WTC11 (cell line): ENCODE measurements around the gene DDX39B. TPM values are rescaled to one million over a fixed set of nuclear protein-coding genes. Genes with fewer than 3 reads are reported as not detected.
A peak's percentile ranks its signal among the peaks of the same experiment; 100 is the strongest.

Source experiments
- ATAC-seq: fragments of 200-7000 bp; cut with Tn5 transposase; 2 replicates; pipeline ENCODE4 v1.10.0; 2021; ENCODE audit warnings: mild to moderate bottlenecking, moderate library complexity
- CTCF ChIA-PET: fragments of 300-600 bp; sonication (Branson Sonifier 250); formaldehyde crosslinking; loops from one replicate; lab custom pipeline; 2021; ENCODE audit warnings: antibody characterized with exemption; lab: Charles Lee
- POLR2A ChIA-PET: fragments of 350-600 bp; sonication (Branson Sonifier 250); formaldehyde crosslinking; loops from one replicate; lab custom pipeline; 2021; ENCODE audit warnings: antibody characterized with exemption; lab: Charles Lee
- DNase-seq: peaks from one replicate; pipeline ENCODE4 v3.0.0; 2021; ENCODE audit warnings: low spot score
- H3K27ac Mint-ChIP-seq: 2 replicates; pipeline ENCODE4 v1.8.0; 2021; ENCODE audit warnings: mixed read lengths
- H3K27me3 Mint-ChIP-seq: 2 replicates; pipeline ENCODE4 v1.8.0; 2021; ENCODE audit warnings: low read depth, mild to moderate bottlenecking, moderate library complexity, mixed read lengths
- H3K36me3 Mint-ChIP-seq: 2 replicates; pipeline ENCODE4 v1.8.0; 2021; ENCODE audit warnings: mixed read lengths
- H3K4me1 Mint-ChIP-seq: 2 replicates; pipeline ENCODE4 v1.8.0; 2022; ENCODE audit warnings: mixed read lengths
- H3K4me3 Mint-ChIP-seq: 2 replicates; pipeline ENCODE4 v1.8.0; 2021; ENCODE audit warnings: mild to moderate bottlenecking, moderate library complexity, mixed read lengths
- H3K9me3 Mint-ChIP-seq: 2 replicates; pipeline ENCODE4 v1.8.0; 2021; ENCODE audit warnings: mixed read lengths
- MXD4 ChIP-seq: fragments of 250-450 bp; sonication (Bioruptor Pico); IDR thresholded peaks from 2 replicates; pipeline ENCODE4 v1.8.0; 2021; ENCODE audit warnings: mild to moderate bottlenecking, moderate library complexity, borderline replicate concordance
- NFATC4 ChIP-seq: fragments of 250-450 bp; sonication (Bioruptor Pico); IDR thresholded peaks from 2 replicates; pipeline ENCODE4 v1.9.0; 2021; ENCODE audit warnings: mild to moderate bottlenecking
- NR2C2 ChIP-seq: sonication (generic); formaldehyde crosslinking; IDR thresholded peaks from 2 replicates; pipeline ENCODE4 v1.8.0; 2022; ENCODE audit warnings: mild to moderate bottlenecking, missing genetic modification reagents
- RORB ChIP-seq: fragments of 250-450 bp; sonication (Bioruptor Pico); IDR thresholded peaks from 2 replicates; pipeline ENCODE4 v1.9.0; 2021; ENCODE audit warnings: mild to moderate bottlenecking
- TCF7 ChIP-seq: sonication (generic); formaldehyde crosslinking; IDR thresholded peaks from 2 replicates; pipeline ENCODE4 v1.8.0; 2022; ENCODE audit warnings: mild to moderate bottlenecking, low read depth, missing genetic modification reagents, moderate library complexity
- ZNF219 ChIP-seq: sonication (generic); formaldehyde crosslinking; IDR thresholded peaks from 2 replicates; pipeline ENCODE4 v1.8.0; 2023; ENCODE audit warnings: missing genetic modification reagents, mild to moderate bottlenecking, borderline replicate concordance
- total RNA-seq: library from RNA; stranded (reverse); gene quantifications from 3 replicates; pipeline ENCODE4 v1.2.3, GENCODE V29; 2021
- TF ChIP-seq, protein P1 (sequence below): fragments of 250-450 bp; sonication (Bioruptor Pico); IDR thresholded peaks from 2 replicates; pipeline ENCODE4 v2.1.2; 2022; ENCODE audit warnings: mild to moderate bottlenecking, moderate library complexity
- TF ChIP-seq, protein P2 (sequence below): sonication (generic); formaldehyde crosslinking; IDR thresholded peaks from 2 replicates; pipeline ENCODE4 v1.8.1; 2023; ENCODE audit warnings: mild to moderate bottlenecking, moderate library complexity, missing genetic modification reagents
- TF ChIP-seq, protein P3 (sequence below): sonication (generic); formaldehyde crosslinking; IDR thresholded peaks from 2 replicates; pipeline ENCODE4 v1.8.0; 2022; ENCODE audit warnings: mild to moderate bottlenecking, missing genetic modification reagents
- TF ChIP-seq, protein P4 (sequence below): sonication (generic); formaldehyde crosslinking; IDR thresholded peaks from 2 replicates; pipeline ENCODE4 v1.8.0; 2023; ENCODE audit warnings: mild to moderate bottlenecking, missing genetic modification reagents
- TF ChIP-seq, protein P5 (sequence below): fragments of 250-450 bp; sonication (Bioruptor Pico); IDR thresholded peaks from 2 replicates; pipeline ENCODE4 v1.9.0; 2021; ENCODE audit warnings: moderate library complexity, mild to moderate bottlenecking, inconsistent platforms, borderline replicate concordance

DDX39B gene
- total RNA-seq, 1 experiment from 2014 or later = 712 TPM

DNA sequence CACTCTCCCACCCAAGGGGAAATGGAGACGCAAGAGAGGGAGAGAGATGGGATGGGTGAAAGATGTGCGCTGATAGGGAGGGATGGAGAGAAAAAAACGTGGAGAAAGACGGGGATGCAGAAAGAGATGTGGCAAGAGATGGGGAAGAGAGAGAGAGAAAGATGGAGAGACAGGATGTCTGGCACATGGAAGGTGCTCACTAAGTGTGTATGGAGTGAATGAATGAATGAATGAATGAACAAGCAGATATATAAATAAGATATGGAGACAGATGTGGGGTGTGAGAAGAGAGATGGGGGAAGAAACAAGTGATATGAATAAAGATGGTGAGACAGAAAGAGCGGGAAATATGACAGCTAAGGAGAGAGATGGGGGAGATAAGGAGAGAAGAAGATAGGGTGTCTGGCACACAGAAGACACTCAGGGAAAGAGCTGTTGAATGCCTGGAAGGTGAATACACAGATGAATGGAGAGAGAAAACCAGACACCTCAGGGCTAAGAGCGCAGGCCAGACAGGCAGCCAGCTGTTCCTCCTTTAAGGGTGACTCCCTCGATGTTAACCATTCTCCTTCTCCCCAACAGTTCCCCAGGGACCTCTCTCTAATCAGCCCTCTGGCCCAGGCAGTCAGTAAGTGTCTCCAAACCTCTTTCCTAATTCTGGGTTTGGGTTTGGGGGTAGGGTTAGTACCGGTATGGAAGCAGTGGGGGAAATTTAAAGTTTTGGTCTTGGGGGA, 34.3 kb upstream of the DDX39B start:
- CTCF ChIA-PET = interaction anchor here (0.7 to 15.1 kb wide), 8 partner anchors 9 to 134 kb away, joined by 4 to 293 read pairs (median 8); partner anchors contain the start of genes ATP6V1G2, LST1, NCR3 and NFKBIL1
- ATAC-seq = no peak
- Mint-ChIP-seq H3K27me3 (peaks cover 46% of the 10 kb centered on the region), H3K4me1 (peaks cover 33% of the 10 kb centered on the region), H3K36me3 (no peaks in the 10 kb centered on the region)
- POLR2A ChIA-PET = interaction anchor here (1.1 kb wide), 1 partner anchor 30 kb away, joined by 3 read pairs; the partner anchor contains the start of gene ATP6V1G2
- TF ChIP-seq, protein P1, sequence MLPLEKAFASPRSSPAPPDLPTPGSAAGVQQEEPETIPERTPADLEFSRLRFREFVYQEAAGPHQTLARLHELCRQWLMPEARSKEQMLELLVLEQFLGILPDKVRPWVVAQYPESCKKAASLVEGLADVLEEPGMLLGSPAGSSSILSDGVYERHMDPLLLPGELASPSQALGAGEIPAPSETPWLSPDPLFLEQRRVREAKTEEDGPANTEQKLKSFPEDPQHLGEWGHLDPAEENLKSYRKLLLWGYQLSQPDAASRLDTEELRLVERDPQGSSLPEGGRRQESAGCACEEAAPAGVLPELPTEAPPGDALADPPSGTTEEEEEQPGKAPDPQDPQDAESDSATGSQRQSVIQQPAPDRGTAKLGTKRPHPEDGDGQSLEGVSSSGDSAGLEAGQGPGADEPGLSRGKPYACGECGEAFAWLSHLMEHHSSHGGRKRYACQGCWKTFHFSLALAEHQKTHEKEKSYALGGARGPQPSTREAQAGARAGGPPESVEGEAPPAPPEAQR (CRISPR knock-in tag) = no peak
- TF ChIP-seq, protein P2, sequence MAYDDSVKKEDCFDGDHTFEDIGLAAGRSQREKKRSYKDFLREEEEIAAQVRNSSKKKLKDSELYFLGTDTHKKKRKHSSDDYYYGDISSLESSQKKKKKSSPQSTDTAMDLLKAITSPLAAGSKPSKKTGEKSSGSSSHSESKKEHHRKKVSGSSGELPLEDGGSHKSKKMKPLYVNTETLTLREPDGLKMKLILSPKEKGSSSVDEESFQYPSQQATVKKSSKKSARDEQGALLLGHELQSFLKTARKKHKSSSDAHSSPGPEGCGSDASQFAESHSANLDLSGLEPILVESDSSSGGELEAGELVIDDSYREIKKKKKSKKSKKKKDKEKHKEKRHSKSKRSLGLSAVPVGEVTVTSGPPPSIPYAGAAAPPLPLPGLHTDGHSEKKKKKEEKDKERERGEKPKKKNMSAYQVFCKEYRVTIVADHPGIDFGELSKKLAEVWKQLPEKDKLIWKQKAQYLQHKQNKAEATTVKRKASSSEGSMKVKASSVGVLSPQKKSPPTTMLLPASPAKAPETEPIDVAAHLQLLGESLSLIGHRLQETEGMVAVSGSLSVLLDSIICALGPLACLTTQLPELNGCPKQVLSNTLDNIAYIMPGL (CRISPR knock-in tag) = no peak
- TF ChIP-seq MXD4 (CRISPR knock-in tag) (no peak), NFATC4 (CRISPR knock-in tag) (no peak), RORB (CRISPR knock-in tag) (no peak), NR2C2 (CRISPR knock-in tag) (no peak)
- TF ChIP-seq, protein P3, sequence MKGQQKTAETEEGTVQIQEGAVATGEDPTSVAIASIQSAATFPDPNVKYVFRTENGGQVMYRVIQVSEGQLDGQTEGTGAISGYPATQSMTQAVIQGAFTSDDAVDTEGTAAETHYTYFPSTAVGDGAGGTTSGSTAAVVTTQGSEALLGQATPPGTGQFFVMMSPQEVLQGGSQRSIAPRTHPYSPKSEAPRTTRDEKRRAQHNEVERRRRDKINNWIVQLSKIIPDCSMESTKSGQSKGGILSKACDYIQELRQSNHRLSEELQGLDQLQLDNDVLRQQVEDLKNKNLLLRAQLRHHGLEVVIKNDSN = no peak
- TF ChIP-seq, protein P4, sequence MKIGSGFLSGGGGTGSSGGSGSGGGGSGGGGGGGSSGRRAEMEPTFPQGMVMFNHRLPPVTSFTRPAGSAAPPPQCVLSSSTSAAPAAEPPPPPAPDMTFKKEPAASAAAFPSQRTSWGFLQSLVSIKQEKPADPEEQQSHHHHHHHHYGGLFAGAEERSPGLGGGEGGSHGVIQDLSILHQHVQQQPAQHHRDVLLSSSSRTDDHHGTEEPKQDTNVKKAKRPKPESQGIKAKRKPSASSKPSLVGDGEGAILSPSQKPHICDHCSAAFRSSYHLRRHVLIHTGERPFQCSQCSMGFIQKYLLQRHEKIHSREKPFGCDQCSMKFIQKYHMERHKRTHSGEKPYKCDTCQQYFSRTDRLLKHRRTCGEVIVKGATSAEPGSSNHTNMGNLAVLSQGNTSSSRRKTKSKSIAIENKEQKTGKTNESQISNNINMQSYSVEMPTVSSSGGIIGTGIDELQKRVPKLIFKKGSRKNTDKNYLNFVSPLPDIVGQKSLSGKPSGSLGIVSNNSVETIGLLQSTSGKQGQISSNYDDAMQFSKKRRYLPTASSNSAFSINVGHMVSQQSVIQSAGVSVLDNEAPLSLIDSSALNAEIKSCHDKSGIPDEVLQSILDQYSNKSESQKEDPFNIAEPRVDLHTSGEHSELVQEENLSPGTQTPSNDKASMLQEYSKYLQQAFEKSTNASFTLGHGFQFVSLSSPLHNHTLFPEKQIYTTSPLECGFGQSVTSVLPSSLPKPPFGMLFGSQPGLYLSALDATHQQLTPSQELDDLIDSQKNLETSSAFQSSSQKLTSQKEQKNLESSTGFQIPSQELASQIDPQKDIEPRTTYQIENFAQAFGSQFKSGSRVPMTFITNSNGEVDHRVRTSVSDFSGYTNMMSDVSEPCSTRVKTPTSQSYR = no peak
- TF ChIP-seq, all 79 proteins: peak for 0
- no peak for DNase-seq
- H3K9me3 Mint-ChIP-seq = no peaks in the 10 kb centered on the region
- no peak overlapping the region for H3K4me3 Mint-ChIP-seq
- no peak overlapping the region for H3K27ac Mint-ChIP-seq

DNA sequence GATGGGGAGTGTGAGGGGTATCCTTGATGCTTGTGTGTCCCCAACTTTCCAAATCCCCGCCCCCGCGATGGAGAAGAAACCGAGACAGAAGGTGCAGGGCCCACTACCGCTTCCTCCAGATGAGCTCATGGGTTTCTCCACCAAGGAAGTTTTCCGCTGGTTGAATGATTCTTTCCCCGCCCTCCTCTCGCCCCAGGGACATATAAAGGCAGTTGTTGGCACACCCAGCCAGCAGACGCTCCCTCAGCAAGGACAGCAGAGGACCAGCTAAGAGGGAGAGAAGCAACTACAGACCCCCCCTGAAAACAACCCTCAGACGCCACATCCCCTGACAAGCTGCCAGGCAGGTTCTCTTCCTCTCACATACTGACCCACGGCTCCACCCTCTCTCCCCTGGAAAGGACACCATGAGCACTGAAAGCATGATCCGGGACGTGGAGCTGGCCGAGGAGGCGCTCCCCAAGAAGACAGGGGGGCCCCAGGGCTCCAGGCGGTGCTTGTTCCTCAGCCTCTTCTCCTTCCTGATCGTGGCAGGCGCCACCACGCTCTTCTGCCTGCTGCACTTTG, 33.6 kb upstream of the DDX39B start, which contains the start of gene TNF:
Gene TNF, plus strand, starts transcription at position 231 of the 567 bp plus-strand sequence. Its CDS starts 177 bp downstream, at position 408.
- DNase-seq (no peak), ATAC-seq (no peak)
- H3K4me1 Mint-ChIP-seq = peaks cover 29% of the 10 kb centered on the region
- H3K27ac Mint-ChIP-seq = no peak within 1 kb of the TSS
- TF ChIP-seq TCF7 = no peak
- peaks cover 40% of the 10 kb centered on the region for H3K27me3 Mint-ChIP-seq
- no peaks in the 10 kb centered on the region for H3K36me3 Mint-ChIP-seq
- POLR2A ChIA-PET = interaction anchor here (1.1 kb wide), 1 partner anchor 29 kb away, joined by 3 read pairs; the partner anchor contains the start of gene ATP6V1G2
- CTCF ChIA-PET = interaction anchor here (0.6 to 15.1 kb wide), 7 partner anchors 10 to 133 kb away, joined by 3 to 293 read pairs (median 21); partner anchors contain the start of genes ATP6V1G2, LST1, NCR3 and NFKBIL1
- no peak within 1 kb of the TSS for H3K4me3 Mint-ChIP-seq
- no peaks in the 10 kb centered on the region for H3K9me3 Mint-ChIP-seq

DNA sequence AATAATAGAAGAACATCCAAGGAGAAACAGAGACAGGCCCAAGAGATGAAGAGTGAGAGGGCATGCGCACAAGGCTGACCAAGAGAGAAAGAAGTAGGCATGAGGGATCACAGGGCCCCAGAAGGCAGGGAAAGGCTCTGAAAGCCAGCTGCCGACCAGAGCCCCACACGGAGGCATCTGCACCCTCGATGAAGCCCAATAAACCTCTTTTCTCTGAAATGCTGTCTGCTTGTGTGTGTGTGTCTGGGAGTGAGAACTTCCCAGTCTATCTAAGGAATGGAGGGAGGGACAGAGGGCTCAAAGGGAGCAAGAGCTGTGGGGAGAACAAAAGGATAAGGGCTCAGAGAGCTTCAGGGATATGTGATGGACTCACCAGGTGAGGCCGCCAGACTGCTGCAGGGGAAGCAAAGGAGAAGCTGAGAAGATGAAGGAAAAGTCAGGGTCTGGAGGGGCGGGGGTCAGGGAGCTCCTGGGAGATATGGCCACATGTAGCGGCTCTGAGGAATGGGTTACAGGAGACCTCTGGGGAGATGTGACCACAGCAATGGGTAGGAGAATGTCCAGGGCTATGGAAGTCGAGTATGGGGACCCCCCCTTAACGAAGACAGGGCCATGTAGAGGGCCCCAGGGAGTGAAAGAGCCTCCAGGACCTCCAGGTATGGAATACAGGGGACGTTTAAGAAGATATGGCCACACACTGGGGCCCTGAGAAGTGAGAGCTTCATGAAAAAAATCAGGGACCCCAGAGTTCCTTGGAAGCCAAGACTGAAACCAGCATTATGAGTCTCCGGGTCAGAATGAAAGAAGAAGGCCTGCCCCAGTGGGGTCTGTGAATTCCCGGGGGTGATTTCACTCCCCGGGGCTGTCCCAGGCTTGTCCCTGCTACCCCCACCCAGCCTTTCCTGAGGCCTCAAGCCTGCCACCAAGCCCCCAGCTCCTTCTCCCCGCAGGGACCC, 32.6 kb upstream of the DDX39B start:
- peak; percentile 59 for ATAC-seq
- no peak overlapping the region for H3K27ac Mint-ChIP-seq
- CTCF ChIA-PET = interaction anchor here (0.6 to 15.1 kb wide), 13 partner anchors 8 to 132 kb away, joined by 3 to 293 read pairs (median 3); partner anchors contain the start of genes ATP6V1G2, LST1, LTB and NCR3

More for the DNA sequence above, 32.6 kb upstream of the DDX39B start:
- no peak for DNase-seq
- Mint-ChIP-seq H3K4me3 (no peak overlapping the region), H3K36me3 (no peaks in the 10 kb centered on the region)
- POLR2A ChIA-PET = no interaction called here
- TF ChIP-seq RORB (CRISPR knock-in tag) (no peak), ZNF219 (CRISPR knock-in tag) (no peak)
- TF ChIP-seq, protein P5, sequence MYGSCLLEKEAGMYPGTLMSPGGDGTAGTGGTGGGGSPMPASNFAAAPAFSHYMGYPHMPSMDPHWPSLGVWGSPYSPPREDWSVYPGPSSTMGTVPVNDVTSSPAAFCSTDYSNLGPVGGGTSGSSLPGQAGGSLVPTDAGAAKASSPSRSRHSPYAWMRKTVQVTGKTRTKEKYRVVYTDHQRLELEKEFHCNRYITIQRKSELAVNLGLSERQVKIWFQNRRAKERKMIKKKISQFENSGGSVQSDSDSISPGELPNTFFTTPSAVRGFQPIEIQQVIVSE (CRISPR knock-in tag) = no peak
- TF ChIP-seq, all 79 proteins: peak for 0
- H3K27me3 Mint-ChIP-seq = peaks cover 32% of the 10 kb centered on the region
- H3K4me1 Mint-ChIP-seq = peaks cover 21% of the 10 kb centered on the region
- no peaks in the 10 kb centered on the region for H3K9me3 Mint-ChIP-seq
